HG03175 (cell line): ENCODE data around the gene SLC6A2.

Experiments used
- ATAC-seq: cut with Tn5 transposase; IDR thresholded peaks from one replicate; pipeline ENCODE4 v1.9.1; 2021; ENCODE audit warnings: mild to moderate bottlenecking, moderate library complexity; ENCODE audit not compliant: unreplicated experiment

SLC6A2 gene

GRCh38 chr16:55668340-55669281 lies 12.8 kb downstream of the SLC6A2 start:
- no peak for ATAC-seq

DNA sequence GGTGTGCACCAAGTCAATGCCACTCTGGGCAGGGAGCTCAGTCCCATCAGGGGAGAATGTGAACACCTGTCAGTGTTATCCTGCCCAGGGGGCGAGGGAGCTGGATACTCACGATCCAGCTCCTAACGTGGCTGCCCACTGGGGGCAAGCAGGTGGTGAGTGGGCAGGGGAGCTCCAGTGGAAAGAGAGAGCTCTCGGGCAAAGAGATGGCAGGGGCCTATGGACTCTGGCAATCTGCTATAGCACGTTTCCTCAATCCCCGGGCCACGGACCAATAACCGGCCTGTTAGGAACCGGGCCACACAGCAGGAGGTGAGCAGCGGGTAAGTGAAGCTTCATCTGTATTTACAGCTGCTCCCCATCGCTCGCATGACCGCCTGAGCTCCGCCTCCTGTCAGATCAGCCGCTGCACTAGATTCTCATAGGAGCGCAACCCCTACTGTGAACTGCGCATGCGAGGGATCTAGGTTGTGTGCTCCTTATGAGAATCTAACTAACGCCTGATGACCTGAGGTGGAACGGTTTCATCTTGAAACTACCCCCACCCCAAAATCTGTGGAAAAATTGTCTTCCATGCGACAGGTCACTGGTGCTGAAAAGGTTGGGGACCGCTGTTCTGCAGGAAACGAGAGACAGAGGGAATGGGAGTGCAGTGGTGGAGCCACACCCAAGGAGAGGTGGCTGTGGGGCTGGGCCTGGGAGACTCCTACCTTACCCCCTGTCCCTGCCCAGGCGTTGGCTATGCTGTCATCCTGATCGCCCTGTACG lies 15.6 kb downstream of the SLC6A2 start:
- ATAC-seq, result no peak

- no peak for ATAC-seq
These were observed 16.1 kb downstream of the SLC6A2 start for GRCh38 chr16:55671974-55672280.

- ATAC-seq, result no peak
These were observed 16.7 kb downstream of the SLC6A2 start for GRCh38 chr16:55672471-55672870.

DNA sequence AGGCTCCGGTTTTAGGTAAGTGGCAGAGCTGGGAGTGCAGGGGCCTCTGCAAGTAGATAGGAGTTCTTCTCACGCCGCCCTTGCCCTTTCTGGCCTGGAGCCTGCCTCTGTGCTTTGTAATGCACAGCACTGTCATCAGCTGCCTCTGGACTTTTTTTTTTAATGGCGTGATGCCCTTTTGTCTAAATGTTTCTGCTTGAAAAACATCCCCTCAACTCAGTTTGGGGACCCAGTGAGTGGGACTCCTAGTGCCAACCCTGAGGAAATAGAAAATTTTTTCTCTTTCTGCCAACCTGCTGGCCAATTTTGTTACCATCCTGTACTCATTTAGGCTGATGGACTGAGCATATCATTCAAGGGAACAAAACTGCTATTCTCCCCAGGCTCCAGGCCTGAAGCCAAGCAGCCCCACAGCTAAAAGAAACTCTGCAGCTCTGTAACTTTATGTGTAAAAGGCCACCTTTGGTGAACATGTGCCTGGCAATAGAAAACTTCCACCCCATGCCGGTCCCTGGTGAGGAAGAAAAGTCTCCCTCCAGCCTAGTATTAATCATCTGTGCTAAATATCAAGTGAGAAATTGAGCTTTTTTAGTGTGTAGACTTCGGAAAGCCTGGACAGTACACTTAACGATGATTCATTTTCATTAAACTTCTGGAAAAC lies 22.5 kb downstream of the SLC6A2 start:
- no peak for ATAC-seq

- no peak for ATAC-seq
These were observed 26.3 kb downstream of the SLC6A2 start for GRCh38 chr16:55682086-55682485.

DNA sequence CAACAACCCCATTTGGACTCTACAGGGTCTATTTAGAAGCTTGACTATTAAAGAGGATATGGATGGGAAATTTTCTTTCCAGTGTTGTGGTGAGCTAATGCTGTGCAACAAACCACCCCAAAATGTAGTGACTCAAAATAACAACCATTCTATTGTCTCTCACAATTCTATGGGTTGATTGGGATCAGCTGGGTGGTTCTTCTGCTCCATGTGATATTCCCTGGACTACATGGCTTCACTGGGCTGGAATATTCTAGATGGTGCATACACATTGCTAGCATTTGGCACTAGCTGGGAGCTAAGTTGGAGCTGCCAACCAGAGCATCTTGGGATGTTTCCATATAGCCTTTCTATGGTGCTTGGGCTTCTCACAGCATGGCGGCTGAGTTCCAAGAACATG lies 30.2 kb downstream of the SLC6A2 start:
- no peak for ATAC-seq

DNA sequence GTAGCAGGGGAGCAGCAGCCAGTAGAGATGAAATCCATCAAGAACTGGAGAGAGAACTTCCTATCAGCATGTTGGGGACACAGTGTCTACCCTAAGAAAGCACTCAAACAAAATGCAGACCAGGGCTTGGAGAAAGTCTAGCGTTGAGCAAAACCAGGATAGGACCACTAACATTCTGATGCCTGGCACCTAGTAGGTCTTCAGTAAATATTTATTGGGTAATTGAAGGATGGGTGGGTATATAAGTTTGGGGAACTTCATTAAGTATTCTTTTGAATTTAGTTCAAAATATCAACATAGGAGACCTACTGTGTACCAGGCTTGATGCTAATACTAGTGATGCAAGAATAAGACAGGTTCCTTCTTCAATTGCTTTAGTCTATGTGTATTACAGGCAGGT lies 30.9 kb downstream of the SLC6A2 start:
- ATAC-seq, result no peak

DNA sequence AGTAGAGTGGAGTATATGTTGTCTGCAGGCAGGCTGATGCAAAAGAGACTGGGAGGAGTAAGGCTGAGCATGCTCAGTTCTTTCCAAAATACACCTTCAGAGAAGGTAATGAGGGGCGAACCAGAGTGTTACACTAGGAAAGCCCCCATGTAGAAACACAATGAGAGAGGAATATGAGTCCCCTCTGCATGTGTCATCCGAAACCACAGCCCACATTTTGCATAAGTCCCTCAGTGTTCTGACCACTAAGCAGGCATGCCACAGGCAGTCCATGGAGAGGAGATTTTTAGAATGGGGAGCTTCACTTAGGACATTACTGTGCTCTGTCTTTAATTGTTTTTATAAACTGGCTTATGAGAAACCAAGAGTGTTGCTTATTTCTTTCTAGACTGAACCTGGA lies 32.0 kb downstream of the SLC6A2 start:
- no peak for ATAC-seq

DNA sequence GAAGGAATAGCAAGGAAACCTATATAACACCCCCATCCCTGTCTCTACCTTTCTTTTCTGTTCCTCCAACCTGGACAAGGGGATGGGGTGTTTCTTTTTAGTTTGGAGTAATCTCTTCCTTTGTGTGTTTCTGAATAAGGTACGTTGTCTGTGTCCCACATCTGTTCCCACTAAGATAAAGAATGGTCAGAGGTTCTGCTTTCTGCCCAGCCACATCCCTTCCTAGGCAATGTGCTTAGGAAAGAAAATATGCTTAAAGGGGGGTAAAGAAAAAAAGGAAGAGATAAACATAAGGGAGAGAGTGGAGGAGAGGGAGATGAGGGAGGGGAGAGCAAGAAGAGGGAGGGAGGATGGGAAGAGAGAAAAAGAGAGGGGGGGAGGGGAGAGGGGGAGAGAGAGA lies 35.1 kb downstream of the SLC6A2 start:
- no peak for ATAC-seq

- no peak for ATAC-seq
These were observed 36.0 kb downstream of the SLC6A2 start for GRCh38 chr16:55691771-55692170.

GRCh38 chr16:55695595-55695994 lies 39.8 kb downstream of the SLC6A2 start:
- ATAC-seq, result no peak

DNA sequence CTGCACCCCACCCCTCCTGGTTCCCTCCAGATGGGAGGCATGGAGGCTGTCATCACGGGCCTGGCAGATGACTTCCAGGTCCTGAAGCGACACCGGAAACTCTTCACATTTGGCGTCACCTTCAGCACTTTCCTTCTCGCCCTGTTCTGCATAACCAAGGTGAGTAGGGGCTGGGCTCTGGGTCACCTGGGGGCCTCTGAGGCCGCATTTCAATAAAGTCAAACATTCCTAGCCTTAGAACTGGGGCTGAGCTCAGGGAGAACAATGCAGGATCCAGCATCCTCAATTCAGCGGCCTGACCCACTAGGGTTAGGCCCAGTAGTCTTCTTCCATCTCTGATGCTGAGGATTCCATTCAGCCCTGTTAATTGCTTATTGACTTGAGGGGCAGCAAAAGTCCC lies 42.1 kb downstream of the SLC6A2 start:
- ATAC-seq, result no peak

GRCh38 chr16:55698331-55698730 lies 42.5 kb downstream of the SLC6A2 start:
- ATAC-seq, result no peak

DNA sequence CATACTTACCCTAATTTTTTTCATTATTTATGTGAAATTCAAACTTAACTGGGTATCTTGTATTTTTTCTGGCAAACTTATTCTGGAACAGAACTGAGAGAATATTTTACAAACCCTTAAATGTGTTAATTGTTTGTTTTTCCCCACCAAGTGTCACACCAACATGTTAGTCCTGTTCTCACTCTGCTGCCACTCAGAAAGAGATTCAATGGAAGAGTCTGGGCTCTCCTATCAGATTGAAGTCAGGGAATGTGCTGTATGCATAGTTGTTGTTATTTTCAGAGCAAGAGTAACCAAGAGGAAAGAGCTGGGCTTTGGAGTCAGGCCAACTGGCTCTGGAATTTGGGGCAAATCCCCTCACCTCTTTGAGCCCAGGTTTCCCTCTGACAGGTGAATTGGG lies 43.2 kb downstream of the SLC6A2 start:
- no peak for ATAC-seq

- ATAC-seq, result no peak
These were observed 43.8 kb downstream of the SLC6A2 start for GRCh38 chr16:55699616-55700015.

- no peak for ATAC-seq
These were observed 44.3 kb downstream of the SLC6A2 start for GRCh38 chr16:55700067-55700466.

DNA sequence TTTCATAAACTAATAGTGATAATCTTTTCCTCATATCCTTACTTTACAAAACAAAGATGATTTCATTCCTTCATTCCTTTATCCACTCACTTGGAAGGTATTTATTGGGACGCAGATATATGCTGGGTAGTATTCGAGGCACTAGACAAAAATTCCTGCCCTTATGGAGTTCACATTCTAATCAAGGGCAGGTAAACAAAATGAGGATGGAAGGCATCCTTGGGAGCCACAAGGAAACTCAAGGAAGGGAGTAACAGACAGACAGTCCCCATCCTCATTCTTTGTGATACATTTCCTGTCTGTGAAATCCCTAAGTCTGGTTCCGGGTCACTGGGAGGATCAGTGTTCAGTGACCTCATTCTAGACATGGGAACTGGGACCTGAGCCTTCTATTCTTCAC lies 45.2 kb downstream of the SLC6A2 start:
- ATAC-seq, result no peak

DNA sequence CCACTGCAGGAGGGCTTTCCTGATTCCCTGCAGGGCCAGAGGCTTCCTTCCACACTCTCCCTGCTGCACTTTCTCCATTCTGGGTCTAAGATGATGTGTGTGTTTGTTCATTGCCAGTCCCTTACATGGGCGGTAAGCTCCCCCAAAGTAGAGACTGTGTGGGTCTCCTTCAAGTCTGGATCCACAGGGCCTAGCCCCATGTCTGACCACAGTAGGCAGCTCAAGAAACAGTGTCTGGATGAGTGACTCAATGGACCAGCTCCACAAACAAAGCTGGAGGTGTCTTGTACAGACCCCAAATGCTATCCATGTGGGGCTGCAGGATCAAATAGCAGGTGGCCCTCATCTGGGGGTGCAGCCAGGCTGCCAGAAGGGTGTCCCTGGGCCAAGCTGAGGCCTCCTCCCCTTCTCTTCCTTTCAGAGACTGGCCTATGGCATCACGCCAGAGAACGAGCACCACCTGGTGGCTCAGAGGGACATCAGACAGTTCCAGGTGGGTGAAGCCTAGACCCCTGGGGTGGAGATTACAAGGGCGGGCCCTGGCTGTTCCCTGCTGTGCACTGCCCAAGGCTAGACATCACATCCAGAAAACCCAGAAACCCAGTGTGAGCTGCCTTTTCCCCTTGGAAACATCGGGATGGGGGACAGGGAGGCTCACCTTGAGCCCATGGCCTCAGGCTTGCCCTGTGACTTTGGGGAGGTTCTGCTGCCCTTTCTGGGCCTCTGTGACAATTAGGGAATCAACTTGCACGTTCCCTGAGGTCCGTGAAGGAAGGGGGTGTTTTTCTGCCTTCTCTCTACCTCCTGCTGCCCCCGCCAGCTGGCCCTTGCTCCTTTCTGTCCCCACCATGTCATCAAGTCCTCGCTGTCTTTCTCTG lies 45.9 kb downstream of the SLC6A2 start:
- ATAC-seq, result peak; percentile 72
